IPS-20b (cell line): ENCODE results near the gene URB1.
"Not testable (repeated sequence)": the region's sequence is repeated elsewhere in the genome, so short reads cannot be mapped to it uniquely, and the experiment has no call there.

Experiments
- H3K27ac ChIP-seq: one replicate; pipeline ENCODE4 v1.5.1; 2013; ENCODE audit warnings: low read length
- H3K27me3 ChIP-seq: 2 replicates; pipeline ENCODE4 v1.6.1; 2013; ENCODE audit warnings: mild to moderate bottlenecking, low read length, inconsistent platforms; ENCODE audit not compliant: insufficient read depth
- H3K36me3 ChIP-seq: 2 replicates; pipeline ENCODE4 v1.6.1; 2013; ENCODE audit warnings: low read depth, mild to moderate bottlenecking, inconsistent platforms, low read length, moderate library complexity; ENCODE audit not compliant: insufficient read depth
- H3K4me1 ChIP-seq: 2 replicates; pipeline ENCODE4 v1.6.1; 2013; ENCODE audit warnings: mild to moderate bottlenecking, control low read depth, inconsistent platforms, low read length, moderate library complexity; ENCODE audit not compliant: insufficient read depth
- H3K4me3 ChIP-seq: 2 replicates; pipeline ENCODE4 v1.5.1; 2013; ENCODE audit warnings: mild to moderate bottlenecking, low read length, inconsistent platforms
- H3K9ac ChIP-seq: 2 replicates; pipeline ENCODE4 v1.6.1; 2013; ENCODE audit warnings: low read depth, mild to moderate bottlenecking, inconsistent platforms, low read length, moderate library complexity
- H3K9me3 ChIP-seq: 2 replicates; pipeline ENCODE4 v1.6.1; 2013; ENCODE audit warnings: mild to moderate bottlenecking, low read depth, low read length, inconsistent platforms; ENCODE audit not compliant: insufficient read depth

The URB1 gene

GRCh38 chr21:32285476-32285875, 107.3 kb downstream of the URB1 start:
- Histone ChIP-seq H3K9ac (no peak overlapping the region), H3K27me3 (no peaks in the 10 kb centered on the region), H3K4me3 (no peak overlapping the region), H3K4me1 (no peaks in the 10 kb centered on the region), H3K27ac (no peak overlapping the region), H3K36me3 (no peaks in the 10 kb centered on the region), H3K9me3 (no peaks in the 10 kb centered on the region)

DNA sequence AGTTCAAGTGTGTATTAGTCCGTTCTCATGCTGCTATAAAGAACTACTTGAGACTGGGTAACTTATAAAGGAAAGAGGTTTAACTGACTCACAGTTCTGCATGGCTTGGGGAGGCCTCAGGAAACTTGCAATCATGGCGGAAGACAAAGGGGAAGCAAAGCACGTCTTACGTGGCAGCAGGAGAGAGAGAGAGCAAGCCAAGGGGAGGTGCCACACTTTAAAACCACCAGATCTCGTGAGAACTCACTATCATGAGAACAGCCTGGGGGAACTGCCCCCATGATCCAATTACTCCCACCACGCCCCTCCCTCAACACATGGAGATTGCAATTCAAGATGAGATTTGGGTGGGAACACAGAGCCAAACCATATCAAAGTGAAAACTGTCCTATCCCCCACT, 109.8 kb downstream of the URB1 start:
- no peaks in the 10 kb centered on the region for H3K27me3 ChIP-seq
- H3K4me3 ChIP-seq: no peak overlapping the region
- H3K36me3 ChIP-seq: no peaks in the 10 kb centered on the region
- no peak overlapping the region; the same call in 1 of the 2 replicates for H3K9ac ChIP-seq
- H3K9me3 ChIP-seq: no peaks in the 10 kb centered on the region
- no peak overlapping the region for H3K27ac ChIP-seq
- peaks cover under 1% of the 10 kb centered on the region; the same call in 1 of the 2 replicates for H3K4me1 ChIP-seq

DNA sequence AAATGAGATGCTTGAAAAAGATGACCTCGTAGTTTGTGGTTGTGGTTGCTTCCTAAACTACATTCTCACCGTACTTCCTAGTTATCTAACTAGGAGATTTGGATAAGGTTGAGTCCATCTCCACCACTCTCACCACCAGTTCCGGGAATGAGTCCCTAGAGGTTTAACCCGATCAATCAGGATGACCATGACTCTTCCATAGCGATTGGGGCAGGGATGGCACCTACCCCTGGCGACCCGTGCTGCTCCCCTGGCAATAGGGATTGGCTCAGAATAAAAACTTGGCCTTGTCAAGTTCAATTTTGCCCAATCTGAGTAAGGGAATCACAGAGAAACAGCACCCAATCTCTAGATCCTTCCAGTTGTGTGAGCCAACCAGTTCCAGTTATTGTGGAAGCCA, 111.3 kb downstream of the URB1 start:
- H3K4me3 ChIP-seq: no peak overlapping the region
- no peak overlapping the region for H3K27ac ChIP-seq
- H3K36me3 ChIP-seq: no peaks in the 10 kb centered on the region
- no peaks in the 10 kb centered on the region for H3K27me3 ChIP-seq
- H3K9ac ChIP-seq: no peak overlapping the region
- H3K4me1 ChIP-seq: peaks cover 4% of the 10 kb centered on the region; the same call in 1 of the 2 replicates
- no peaks in the 10 kb centered on the region for H3K9me3 ChIP-seq

DNA sequence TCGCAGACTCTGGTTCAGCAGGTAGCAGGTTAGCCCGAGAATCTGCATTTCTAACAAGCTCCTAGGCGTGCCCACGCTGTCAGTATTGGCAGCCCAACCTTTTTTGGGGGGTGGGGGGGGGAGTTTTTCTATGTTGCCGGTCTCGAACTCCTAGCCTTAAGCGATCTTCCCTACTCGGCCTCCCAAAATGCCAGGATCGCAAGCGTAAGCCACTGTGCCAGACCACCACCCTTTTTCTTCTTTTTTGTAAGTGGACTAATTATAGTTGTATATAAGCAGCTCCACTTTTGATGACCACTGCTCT, 113.5 kb downstream of the URB1 start:
- Histone ChIP-seq H3K4me1 (peaks cover 4% of the 10 kb centered on the region; the same call in 1 of the 2 replicates), H3K36me3 (peaks cover 6% of the 10 kb centered on the region), H3K9me3 (no peaks in the 10 kb centered on the region), H3K9ac (peak overlapping the region; percentile 75; the same call in 1 of the 2 replicates), H3K27ac (no peak overlapping the region), H3K27me3 (no peaks in the 10 kb centered on the region), H3K4me3 (peak overlapping the region; percentile 75)

DNA sequence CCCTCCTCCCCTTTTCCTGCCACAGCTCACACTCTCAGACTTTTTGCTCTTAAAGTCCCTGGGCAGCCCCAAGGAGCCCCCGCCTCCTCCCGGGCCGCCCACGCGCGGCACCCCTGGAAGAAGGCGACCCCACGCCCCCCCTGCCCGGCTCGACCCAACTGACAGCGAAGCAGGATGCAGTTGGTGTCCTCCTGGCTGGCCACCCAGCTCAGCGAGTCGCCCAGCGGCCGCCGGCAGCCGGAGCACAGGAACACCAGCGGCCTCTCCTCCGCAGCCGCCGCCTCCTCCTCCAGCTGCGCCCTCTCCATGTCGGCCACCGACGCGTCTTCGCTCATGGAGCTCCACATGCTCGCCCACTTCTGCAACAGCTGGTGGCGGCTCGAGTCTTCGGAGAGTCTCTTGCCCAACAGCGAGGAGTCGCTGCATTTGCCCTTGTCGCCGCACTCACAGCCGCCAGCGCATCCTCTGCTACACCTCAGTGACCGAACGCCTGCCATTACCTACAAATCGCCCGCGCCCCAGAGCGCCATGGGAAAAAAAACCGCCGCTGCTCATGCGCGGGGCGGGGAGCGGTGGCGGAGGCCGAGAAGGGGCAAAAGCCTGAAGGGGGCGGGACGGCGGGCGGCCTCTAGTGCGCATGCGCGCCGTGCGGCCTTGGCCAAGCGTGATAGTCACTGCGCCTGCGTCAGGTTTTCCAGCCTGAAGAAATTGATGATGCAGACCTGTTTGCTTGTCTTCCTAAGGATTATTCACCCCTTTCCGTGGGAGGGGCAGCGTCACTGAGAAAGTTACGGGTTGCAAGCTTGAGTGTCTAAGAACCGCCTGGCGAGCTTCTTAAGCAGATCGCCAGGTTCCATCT, 114.1 kb downstream of the URB1 start, which contains the start of gene MIS18A:
Gene MIS18A, minus strand, starts transcription at position 532 of the 859 bp plus-strand sequence. Its CDS starts 35 bp downstream, at position 497.
- peaks cover 4% of the 10 kb centered on the region; the same call in 1 of the 2 replicates for H3K4me1 ChIP-seq
- H3K27me3 ChIP-seq: no peaks in the 10 kb centered on the region
- H3K9ac ChIP-seq: peak within 1 kb of the TSS; percentile 75
- peaks cover 10% of the 10 kb centered on the region for H3K36me3 ChIP-seq
- H3K27ac ChIP-seq: no peak within 1 kb of the TSS
- H3K9me3 ChIP-seq: no peaks in the 10 kb centered on the region
- peak within 1 kb of the TSS; percentile 75 for H3K4me3 ChIP-seq

- no peak overlapping the region for H3K27ac ChIP-seq
- peaks cover 17% of the 10 kb centered on the region for H3K36me3 ChIP-seq
- H3K4me3 ChIP-seq: peak overlapping the region; percentile 75
- H3K9ac ChIP-seq: peak overlapping the region; percentile 75
- no peaks in the 10 kb centered on the region for H3K27me3 ChIP-seq
- peaks cover 4% of the 10 kb centered on the region; the same call in 1 of the 2 replicates for H3K4me1 ChIP-seq
- no peaks in the 10 kb centered on the region for H3K9me3 ChIP-seq
Observed at GRCh38 chr21:32278103-32278502, 114.7 kb downstream of the URB1 start.

GRCh38 chr21:32276671-32277070, 116.1 kb downstream of the URB1 start:
- Histone ChIP-seq H3K27ac (no peak overlapping the region), H3K9ac (no peak overlapping the region), H3K4me3 (no peak overlapping the region), H3K27me3 (no peaks in the 10 kb centered on the region), H3K36me3 (peaks cover 31% of the 10 kb centered on the region), H3K4me1 (peaks cover 4% of the 10 kb centered on the region; the same call in 1 of the 2 replicates), H3K9me3 (no peaks in the 10 kb centered on the region)

- no peaks in the 10 kb centered on the region for H3K4me1 ChIP-seq
- no peak overlapping the region for H3K4me3 ChIP-seq
- H3K9ac ChIP-seq: no peak overlapping the region
- H3K9me3 ChIP-seq: no peaks in the 10 kb centered on the region
- peaks cover 82% of the 10 kb centered on the region for H3K36me3 ChIP-seq
- no peak overlapping the region for H3K27ac ChIP-seq
- H3K27me3 ChIP-seq: no peaks in the 10 kb centered on the region
Observed at GRCh38 chr21:32270748-32271147, 122.1 kb downstream of the URB1 start.

DNA sequence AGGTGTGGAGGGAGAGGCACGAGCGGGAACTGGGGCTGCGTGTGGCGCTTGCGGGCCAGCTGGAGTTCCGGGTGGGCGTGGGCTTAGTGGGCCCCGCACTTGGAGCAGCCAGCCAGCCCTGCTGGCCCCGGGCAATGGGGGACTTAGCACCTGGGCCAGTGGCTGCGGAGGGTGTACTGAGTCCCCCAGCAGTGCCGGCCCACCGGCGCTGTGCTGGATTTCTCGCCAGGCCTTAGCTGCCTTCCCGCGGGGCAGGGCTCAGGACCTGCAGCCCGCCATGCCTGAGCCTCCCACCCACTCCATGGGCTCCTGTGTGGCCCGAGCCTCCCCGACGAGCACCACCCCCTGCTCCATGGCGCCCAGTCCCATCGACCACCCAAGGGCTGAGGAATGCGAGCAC, 127.5 kb downstream of the URB1 start:
- H3K9ac ChIP-seq, H3K9me3 ChIP-seq, H3K4me3 ChIP-seq, H3K27me3 ChIP-seq, H3K4me1 ChIP-seq, H3K27ac ChIP-seq: not testable (repeated sequence)
- peaks cover 38% of the 10 kb centered on the region for H3K36me3 ChIP-seq

- H3K9ac ChIP-seq: no peak overlapping the region
- peaks cover 4% of the 10 kb centered on the region; the same call in 1 of the 2 replicates for H3K4me1 ChIP-seq
- no peaks in the 10 kb centered on the region for H3K9me3 ChIP-seq
- H3K36me3 ChIP-seq: peaks cover 5% of the 10 kb centered on the region
- H3K27ac ChIP-seq: no peak overlapping the region
- no peaks in the 10 kb centered on the region for H3K27me3 ChIP-seq
- H3K4me3 ChIP-seq: no peak overlapping the region
Observed at GRCh38 chr21:32261929-32262328, 130.9 kb downstream of the URB1 start.
